ENCODE data around the gene DOCK1.

DOCK1 gene

DNA sequence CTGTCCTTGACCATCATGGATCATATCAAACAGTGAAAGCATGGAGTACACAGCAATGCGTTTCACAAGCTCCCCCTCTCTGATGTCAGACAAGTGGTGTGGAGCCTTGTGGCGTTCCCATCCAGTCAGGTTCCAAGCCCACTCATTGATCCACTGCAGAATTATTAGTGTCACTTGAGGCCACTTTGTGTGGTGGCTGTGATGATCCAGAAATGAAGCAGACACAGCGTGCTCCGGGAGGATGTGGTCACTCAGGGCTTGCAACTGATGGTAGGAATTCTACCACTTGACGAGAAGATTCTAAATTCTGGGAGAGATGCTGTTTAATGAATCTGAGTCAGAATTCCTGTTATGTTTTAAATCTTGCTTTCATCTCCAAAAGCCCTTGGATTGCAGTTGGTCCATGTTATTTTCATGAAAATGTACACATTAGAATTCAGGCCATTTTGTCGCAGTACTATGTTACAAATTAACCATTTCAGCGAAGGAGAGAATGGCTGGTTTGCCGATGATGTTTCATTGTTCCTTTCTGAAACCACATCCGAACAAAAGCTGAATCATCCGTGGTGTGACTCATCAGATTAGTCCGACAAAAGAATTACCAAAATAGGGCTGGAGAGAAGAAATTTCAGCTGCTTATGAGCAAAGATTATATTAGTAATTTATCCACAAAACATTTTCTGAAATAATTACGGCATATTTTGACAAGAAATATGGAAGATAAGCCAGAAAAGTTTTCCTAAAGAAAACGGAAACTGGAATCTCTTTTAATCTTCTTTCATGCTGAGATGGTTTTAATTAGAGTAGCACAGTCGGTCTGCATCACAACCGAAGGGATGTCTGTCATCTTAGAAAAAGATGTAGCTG lies 243.1 kb downstream of the DOCK1 start:
- Histone ChIP-seq H3K27me3 (ENCODE audit: insufficient read depth, low read depth) (no peaks in the 10 kb centered on the region), H3K9ac (no peak overlapping the region), H3K4me1 (ENCODE audit: low read depth, poor library complexity, severe bottlenecking) (no peaks in the 10 kb centered on the region), H4K20me1 (ENCODE audit: insufficient read depth) (no peaks in the 10 kb centered on the region), H3K27ac (no peak overlapping the region), H3K4me2 (no peak overlapping the region), H3K4me3 (IDR thresholded peaks at IDR 0.05; ENCODE audit: insufficient read depth, low read depth, low read length) (no peak overlapping the region), H3K36me3 (ENCODE audit: insufficient read depth) (no peaks in the 10 kb centered on the region), H2AFZ (ENCODE audit: low read depth) (no peak overlapping the region), H3K79me2 (ENCODE audit: insufficient read depth, low read depth) (no peaks in the 10 kb centered on the region)
- TF ChIP-seq CTCF (conservative IDR thresholded peaks at IDR 0.05; ENCODE audit: low read depth, low read length), result no peak

GRCh38 chr10:127148933-127149220 lies 243.6 kb downstream of the DOCK1 start:
- no peaks in the 10 kb centered on the region for H3K4me1 ChIP-seq (ENCODE audit: low read depth, poor library complexity, severe bottlenecking)
- H2AFZ ChIP-seq (ENCODE audit: low read depth), result no peak overlapping the region
- H3K4me2 ChIP-seq, result no peak overlapping the region
- no peaks in the 10 kb centered on the region for H3K36me3 ChIP-seq (ENCODE audit: insufficient read depth)
- no peak overlapping the region for H3K27ac ChIP-seq
- H4K20me1 ChIP-seq (ENCODE audit: insufficient read depth), result no peaks in the 10 kb centered on the region
- H3K27me3 ChIP-seq (ENCODE audit: insufficient read depth, low read depth), result no peaks in the 10 kb centered on the region
- no peak overlapping the region for H3K4me3 ChIP-seq (IDR thresholded peaks at IDR 0.05; ENCODE audit: insufficient read depth, low read depth, low read length)
- no peak overlapping the region for H3K9ac ChIP-seq
- TF ChIP-seq CTCF (conservative IDR thresholded peaks at IDR 0.05; ENCODE audit: low read depth, low read length), result no peak
- H3K79me2 ChIP-seq (ENCODE audit: insufficient read depth, low read depth), result no peaks in the 10 kb centered on the region

GRCh38 chr10:127149501-127150081 lies 244.4 kb downstream of the DOCK1 start:
- TF ChIP-seq CTCF (conservative IDR thresholded peaks at IDR 0.05; ENCODE audit: low read depth, low read length), result no peak
- no peak overlapping the region for H3K4me3 ChIP-seq (IDR thresholded peaks at IDR 0.05; ENCODE audit: insufficient read depth, low read depth, low read length)
- no peaks in the 10 kb centered on the region for H3K36me3 ChIP-seq (ENCODE audit: insufficient read depth)
- H3K4me2 ChIP-seq, result no peak overlapping the region
- H4K20me1 ChIP-seq (ENCODE audit: insufficient read depth), result no peaks in the 10 kb centered on the region
- H3K79me2 ChIP-seq (ENCODE audit: insufficient read depth, low read depth), result no peaks in the 10 kb centered on the region
- no peak overlapping the region for H3K9ac ChIP-seq
- no peaks in the 10 kb centered on the region for H3K27me3 ChIP-seq (ENCODE audit: insufficient read depth, low read depth)
- H2AFZ ChIP-seq (ENCODE audit: low read depth), result no peak overlapping the region
- H3K4me1 ChIP-seq (ENCODE audit: low read depth, poor library complexity, severe bottlenecking), result no peaks in the 10 kb centered on the region
- no peak overlapping the region for H3K27ac ChIP-seq

DNA sequence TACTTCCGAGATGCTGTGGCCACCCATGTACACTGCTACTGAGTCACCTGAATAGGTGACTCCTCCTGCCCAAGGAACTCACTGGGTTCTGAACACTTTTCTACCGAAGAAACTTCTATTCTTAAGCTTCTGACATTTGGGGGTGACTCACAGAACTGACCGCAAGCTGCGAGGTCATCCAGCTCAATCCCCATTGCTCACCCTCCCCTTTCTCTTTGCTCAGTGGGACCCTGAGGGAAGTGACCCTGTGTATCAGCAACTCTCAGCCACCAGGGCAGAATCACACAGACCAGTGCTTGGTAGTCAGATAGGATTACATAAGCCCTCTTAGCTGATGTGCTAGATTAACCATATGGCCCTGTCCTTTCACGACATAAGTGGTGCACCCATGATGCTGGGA lies 244.9 kb downstream of the DOCK1 start:
- H3K79me2 ChIP-seq (ENCODE audit: insufficient read depth, low read depth), result no peaks in the 10 kb centered on the region
- H3K9ac ChIP-seq, result no peak overlapping the region
- no peaks in the 10 kb centered on the region for H4K20me1 ChIP-seq (ENCODE audit: insufficient read depth)
- H3K27me3 ChIP-seq (ENCODE audit: insufficient read depth, low read depth), result no peaks in the 10 kb centered on the region
- no peak overlapping the region for H2AFZ ChIP-seq (ENCODE audit: low read depth)
- no peak overlapping the region for H3K4me3 ChIP-seq (IDR thresholded peaks at IDR 0.05; ENCODE audit: insufficient read depth, low read depth, low read length)
- no peak for TF ChIP-seq CTCF (conservative IDR thresholded peaks at IDR 0.05; ENCODE audit: low read depth, low read length)
- H3K27ac ChIP-seq, result no peak overlapping the region
- no peaks in the 10 kb centered on the region for H3K4me1 ChIP-seq (ENCODE audit: low read depth, poor library complexity, severe bottlenecking)
- H3K36me3 ChIP-seq (ENCODE audit: insufficient read depth), result no peaks in the 10 kb centered on the region
- no peak overlapping the region for H3K4me2 ChIP-seq

Data from KMS-11 (cell line).